Suppressor macrophage treated with lipopolysaccharide for 4 hours (primary cell): ENCODE measurements around the gene EXOC6B.

Source experiments
- DNase-seq: peaks from one replicate; pipeline ENCODE4 v3.0.0-alpha.2; 2020

Gene EXOC6B

GRCh38 chr2:72263043-72263775 is 562.6 kb downstream of the EXOC6B start:
- DNase-seq, result no peak

DNA sequence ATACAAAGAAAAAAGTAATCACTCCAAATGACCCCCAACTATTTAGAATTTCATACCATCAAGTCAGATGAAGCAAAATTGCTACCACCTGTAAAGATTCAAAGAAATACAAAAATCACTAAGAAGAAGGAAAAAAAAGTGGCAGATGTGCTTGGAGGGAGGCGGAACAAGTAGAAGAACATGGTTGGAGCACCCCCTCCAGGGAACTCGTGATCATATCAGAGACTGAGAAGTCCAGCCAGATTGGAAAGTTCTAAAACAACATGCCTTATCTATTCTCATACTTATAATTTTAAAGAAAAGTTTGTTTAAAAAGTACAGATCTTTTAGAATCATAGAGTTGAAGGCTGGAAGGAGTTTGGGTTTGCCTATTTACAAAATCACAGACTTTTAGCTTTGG is 564.8 kb downstream of the EXOC6B start:
- no peak for DNase-seq

DNA sequence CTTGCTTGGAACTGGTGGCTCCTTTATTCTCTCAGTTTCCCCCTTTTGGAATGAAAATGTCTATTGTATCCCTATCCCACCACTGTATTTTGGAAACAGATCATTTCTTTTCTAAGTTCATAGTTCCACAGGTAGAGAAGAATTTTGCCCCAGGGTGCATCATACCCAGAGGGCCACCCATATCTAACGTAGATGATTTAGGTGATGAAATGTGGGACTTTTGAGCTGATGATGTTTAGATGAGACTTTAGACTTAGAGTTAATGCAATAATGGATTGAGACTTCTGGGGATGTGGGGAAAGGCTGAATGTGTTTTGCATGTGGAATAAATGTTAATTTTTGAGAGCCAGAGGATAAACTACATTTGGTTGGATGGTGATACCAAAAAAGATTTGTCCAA is 570.3 kb downstream of the EXOC6B start:
- no peak for DNase-seq

DNA sequence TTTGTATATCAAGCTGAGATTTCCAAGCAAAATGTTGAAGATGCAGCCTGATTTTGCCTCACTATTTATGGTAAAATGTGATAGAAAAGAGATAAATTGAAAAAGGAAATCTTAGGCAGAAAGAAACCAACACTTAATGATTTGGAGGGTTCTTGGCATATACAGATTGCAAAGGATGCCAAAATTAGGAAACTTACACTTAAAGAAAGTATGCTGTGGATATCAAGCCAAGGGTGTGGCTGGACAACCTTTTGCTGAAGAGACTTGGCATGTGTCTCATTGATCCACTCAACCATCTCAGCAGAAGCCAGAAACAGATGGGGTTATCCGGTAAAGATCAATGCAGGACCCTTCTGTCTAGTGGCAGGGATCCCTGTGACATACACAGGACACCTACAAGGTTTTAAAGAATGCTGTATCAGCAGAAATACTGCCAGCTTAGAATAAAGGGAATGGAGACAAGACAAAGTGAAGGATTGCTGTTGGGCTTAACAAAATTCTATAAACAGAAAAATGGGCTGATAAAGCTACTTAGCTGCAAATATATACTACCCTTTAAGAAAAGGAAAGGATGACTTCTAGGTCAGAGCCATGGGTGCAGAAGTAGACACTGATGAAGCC is 570.9 kb downstream of the EXOC6B start:
- DNase-seq, result no peak

DNA sequence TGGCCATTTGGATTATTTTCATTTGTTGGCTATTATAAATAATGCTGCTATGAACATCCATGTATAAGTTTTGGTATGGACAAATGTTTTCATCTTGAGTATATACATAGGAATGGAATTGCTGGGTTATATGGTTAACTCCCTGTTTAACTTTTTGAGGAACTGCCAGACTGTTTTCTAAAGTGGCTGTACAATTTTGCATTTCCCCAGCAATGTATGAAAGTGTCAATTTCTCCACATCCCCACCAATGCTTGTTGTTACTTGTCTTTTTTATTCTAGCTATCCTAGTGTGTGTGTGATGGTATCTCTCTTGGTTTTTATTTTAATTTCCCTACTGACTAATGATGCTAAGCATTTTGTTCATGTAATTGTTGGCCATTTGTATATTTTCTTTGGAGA is 587.5 kb downstream of the EXOC6B start:
- DNase-seq, result no peak

GRCh38 chr2:72237549-72237948 is 588.3 kb downstream of the EXOC6B start:
- no peak for DNase-seq

GRCh38 chr2:72236445-72237067 is 589.3 kb downstream of the EXOC6B start:
- no peak for DNase-seq

DNA sequence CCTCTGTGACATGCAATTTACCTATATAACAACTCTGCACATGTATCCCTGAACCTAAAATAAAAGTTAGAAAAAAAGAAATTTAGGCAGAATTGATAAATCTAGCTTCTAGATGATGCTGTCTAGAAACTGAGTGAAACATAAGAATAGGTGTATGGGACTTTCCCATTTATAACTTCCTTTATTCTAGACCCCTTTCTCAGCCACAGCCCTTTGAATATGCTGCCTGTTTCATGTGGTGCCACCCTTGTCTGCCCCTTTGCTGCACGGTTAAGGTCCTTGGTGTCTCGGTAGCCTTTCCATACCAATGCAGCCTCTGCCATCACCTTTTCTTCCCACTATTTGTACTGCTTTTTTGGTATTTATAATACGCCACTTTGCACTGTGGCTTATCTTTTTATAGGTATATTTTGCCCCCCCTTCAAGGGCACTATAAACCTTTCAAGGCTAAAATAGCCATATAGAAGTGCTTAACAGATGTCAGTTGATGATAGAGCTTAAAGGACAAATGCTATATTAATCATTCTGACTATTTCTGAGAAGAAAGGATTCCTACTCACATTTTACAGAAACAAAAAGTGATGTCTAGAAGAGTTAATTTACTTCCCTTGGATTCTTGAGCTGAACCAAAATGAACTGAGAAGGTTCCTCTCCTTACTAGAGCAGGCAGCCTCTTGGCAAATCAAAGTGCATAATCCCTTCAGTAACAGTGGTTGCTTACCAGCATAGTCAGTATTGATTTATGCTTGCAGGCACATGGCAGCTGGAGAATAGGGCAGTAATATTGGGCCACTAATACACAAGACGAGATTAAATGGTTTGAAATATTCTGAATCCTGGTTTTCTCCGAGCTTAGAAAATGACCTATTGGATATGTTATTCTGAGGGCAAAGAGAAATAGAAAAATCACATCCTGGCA is 590.1 kb downstream of the EXOC6B start:
- DNase-seq, result no peak

GRCh38 chr2:72233211-72233610 is 592.6 kb downstream of the EXOC6B start:
- no peak for DNase-seq

- DNase-seq, result no peak
Observed at GRCh38 chr2:72222829-72223564, 602.8 kb downstream of the EXOC6B start.

GRCh38 chr2:72220170-72220569 is 605.7 kb downstream of the EXOC6B start:
- no peak for DNase-seq

GRCh38 chr2:72214429-72215143 is 611.2 kb downstream of the EXOC6B start:
- DNase-seq, result no peak

DNA sequence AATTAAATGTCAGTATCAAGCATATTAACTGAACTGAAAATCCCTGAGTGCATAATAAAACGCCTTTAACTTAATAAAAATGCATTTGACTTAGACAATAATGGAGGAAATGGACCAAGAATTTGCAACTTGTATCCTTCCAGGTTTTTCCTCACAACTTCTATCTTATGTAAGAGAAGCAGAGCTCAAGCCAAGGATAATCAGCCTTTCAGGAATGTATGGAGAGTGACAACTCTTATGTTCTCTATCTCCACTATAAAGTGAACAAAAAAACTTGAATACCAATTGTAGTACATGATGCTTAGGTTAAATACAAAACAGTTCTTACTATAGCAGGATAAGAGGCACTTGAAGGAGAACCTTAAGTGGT is 613.4 kb downstream of the EXOC6B start:
- DNase-seq, result no peak

- DNase-seq, result no peak
Observed at GRCh38 chr2:72211777-72212485, 613.9 kb downstream of the EXOC6B start.

- DNase-seq, result no peak
Observed at GRCh38 chr2:72211350-72211749, 614.5 kb downstream of the EXOC6B start.

GRCh38 chr2:72210470-72210869 is 615.4 kb downstream of the EXOC6B start:
- DNase-seq, result no peak

- DNase-seq, result no peak
Observed at GRCh38 chr2:72208225-72208624, 617.6 kb downstream of the EXOC6B start.

DNA sequence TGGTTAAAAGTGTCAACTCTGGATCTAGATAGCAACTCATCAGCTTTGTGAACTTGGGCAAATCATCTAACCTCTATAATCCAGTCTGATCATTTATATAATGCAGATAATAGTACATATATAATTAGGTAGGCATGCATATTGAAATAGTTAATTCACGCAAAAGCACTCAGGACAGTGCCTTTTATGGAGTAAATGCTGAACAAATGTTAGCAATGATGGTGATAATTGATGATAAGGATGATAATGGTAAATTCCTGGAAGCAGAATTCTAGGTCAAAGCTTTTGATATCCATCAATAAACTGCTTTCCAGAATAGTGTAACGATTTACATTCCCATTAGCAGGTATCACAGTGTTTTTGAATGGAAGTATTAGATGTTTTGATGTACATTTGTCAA is 618.5 kb downstream of the EXOC6B start:
- DNase-seq, result no peak

DNA sequence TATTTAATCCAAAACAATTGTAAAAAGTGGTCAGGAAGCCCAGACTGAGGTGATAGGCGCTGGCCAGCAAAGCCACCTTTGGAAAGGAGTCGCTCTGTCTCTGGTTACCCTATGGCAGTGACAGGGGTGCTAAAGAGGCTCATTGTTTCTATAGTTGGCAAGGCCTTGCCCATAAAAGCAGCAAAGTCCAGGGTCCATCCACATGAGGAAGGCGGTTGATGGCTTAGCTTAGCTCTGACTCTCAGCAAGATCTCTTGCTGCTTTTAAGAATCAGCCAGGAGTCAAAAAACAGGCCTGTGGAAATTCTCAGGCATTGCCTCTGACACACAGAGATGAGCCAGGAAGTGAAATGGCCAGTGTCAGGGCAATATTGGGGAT is 620.3 kb downstream of the EXOC6B start:
- no peak for DNase-seq

GRCh38 chr2:72204786-72205503 is 620.9 kb downstream of the EXOC6B start:
- no peak for DNase-seq
